ENCODE measurements around the gene LTB. TPM values are rescaled to one million over a fixed set of nuclear protein-coding genes. Genes with fewer than 3 reads are reported as not detected.

Gene LTB
- total and polyA plus RNA-seq, 9 of the 15 experiments (the other 6 are each of a cell fraction or from before 2014, with no cell fraction given), result 0.07 to 0.51 TPM; not detected in 7

DNA sequence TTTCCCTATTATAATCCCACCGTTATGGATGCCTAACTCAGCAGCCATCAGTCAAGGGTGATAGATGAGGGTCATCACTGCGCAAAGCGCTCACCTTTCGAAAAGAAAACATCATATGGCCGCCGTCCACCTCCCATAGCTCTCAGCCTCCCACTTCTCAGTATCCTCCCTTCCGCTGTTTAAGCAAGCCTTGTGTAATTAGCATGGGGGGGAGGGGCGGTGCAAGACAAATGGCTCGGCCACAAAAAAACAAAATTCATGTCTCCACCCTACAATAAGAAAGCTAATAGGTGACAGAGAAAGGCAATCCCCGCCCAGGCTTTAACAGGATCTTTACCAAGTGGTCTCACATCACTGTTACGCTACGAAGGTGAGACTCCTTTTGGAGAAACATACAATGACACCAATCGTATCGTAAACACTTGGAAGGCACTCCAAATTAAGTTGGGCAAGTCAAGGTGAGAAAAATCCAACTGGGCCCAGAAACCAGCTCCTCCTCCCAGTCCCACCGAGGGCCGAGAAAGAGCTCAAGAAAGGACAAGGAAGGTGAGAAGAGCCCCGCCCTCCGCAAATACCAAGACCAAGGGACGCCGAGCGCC, 41.1 kb downstream of the LTB start:
- in situ Hi-C loops (cut with MboI) (loop anchor here (25.0 kb wide), 1 partner anchor 1421 kb away; the partner anchor contains the start of genes BRD2 and HLA-DMA), intact Hi-C loops (cut with micrococcal nuclease) (loop anchor here (1.0 to 10.0 kb wide), 3 partner anchors 49 to 234 kb away; partner anchors contain the start of gene VWA7)
- DNase-seq (ENCODE audit: extremely low read depth in 1 of 4, low spot score in 3 of 4), result peak; percentile 59 to 88 (median 70)
- peaks cover 73% of the 10 kb centered on the region for H3K79me2 ChIP-seq (ENCODE audit: control insufficient read depth, insufficient read depth, low read length)
- ChIA-PET POLR2A (interaction anchor here (0.6 to 4.8 kb wide), 44 partner anchors 10 to 639 kb away, joined by 3 to 107 read pairs (median 4); partner anchors contain the start of genes BAG6, C6orf47, HSPA1A and HSPA1L), CTCF (ENCODE audit: low intra/inter-chr PET ratio) (interaction anchor here (0.8 kb wide), 1 partner anchor 50 kb away, joined by 3 read pairs; no protein-coding TSS in a partner anchor)
- H3K9me3 ChIP-seq (replicated peaks; ENCODE audit: control insufficient read depth, insufficient read depth, low read depth, low read length), result no peaks in the 10 kb centered on the region
- peak overlapping the region; percentile 76 for H3K4me3 ChIP-seq
- BruUV-seq (replicated peaks), result TSS peak; percentile 65
- H4K20me1 ChIP-seq (replicated peaks; ENCODE audit: control insufficient read depth, insufficient read depth, low read length), result peaks cover 33% of the 10 kb centered on the region
- H2AFZ ChIP-seq (ENCODE audit: low read depth, low read length), result peak overlapping the region; percentile 99
- peaks cover 53% of the 10 kb centered on the region for H3K36me3 ChIP-seq (ENCODE audit: control insufficient read depth, insufficient read depth, low read length)
- peak overlapping the region; percentile 92 to 97 for H3K9ac ChIP-seq (ENCODE audit: insufficient read depth in 1 of 2, low read depth in 2 of 2, low read length in 2 of 2)
- 0% methylated on average over 21 of the region's 21 CpGs for WGBS (ENCODE audit: insufficient coverage, low coverage, missing lambda C conversion rate)
- H3K4me1 ChIP-seq (replicated peaks in 1 of 2; ENCODE audit: control insufficient read depth in 2 of 2, insufficient read depth in 2 of 2, low read length in 2 of 2), result peaks cover 6 to 24% of the 10 kb centered on the region in 2 experiments; a peak in 4 of 5 replicates
- no peak for FAIRE-seq
- peak overlapping the region; percentile 98 for H3K4me2 ChIP-seq (ENCODE audit: insufficient read depth, low read length)
- H3K27ac ChIP-seq (ENCODE audit: extremely low read depth, low read depth, low read length), result peak overlapping the region; percentile 98
- peak; percentile 70 for ATAC-seq
- H3K9me1 ChIP-seq (ENCODE audit: control insufficient read depth, insufficient read depth, low read length), result peaks cover 15% of the 10 kb centered on the region
- H3K27me3 ChIP-seq (ENCODE audit: control insufficient read depth in 2 of 2, insufficient read depth in 2 of 2, low read length in 2 of 2), result no peaks in the 10 kb centered on the region
- TF ChIP-seq SREBF1 (IDR thresholded peaks at IDR 0.05; ENCODE audit: borderline replicate concordance, low read depth, low read length) (no peak), FOS (IDR thresholded peaks at IDR 0.05; ENCODE audit: extremely low read depth, insufficient read length) (no peak), LCOR (CRISPR knock-in tag; IDR thresholded peaks at IDR 0.05) (peak; percentile 13; the same call in 1 of the 2 replicates), ZNF311 (CRISPR knock-in tag; IDR thresholded peaks at IDR 0.05) (no peak), DIDO1 (tag; IDR thresholded peaks at IDR 0.05; ENCODE audit: low read depth) (no peak), SIN3A (IDR thresholded peaks at IDR 0.05; ENCODE audit: borderline replicate concordance in 2 of 2, control insufficient read depth in 1 of 2, low read depth in 2 of 2, low read length in 2 of 2) (peak in 1 of 2 experiments; percentile 29; a peak in 1 of 4 replicates), FOXK2 (conservative IDR thresholded peaks at IDR 0.05 in 1 of 2, IDR thresholded peaks at IDR 0.05 in 1 of 2; ENCODE audit: low read depth in 2 of 2) (no peak), GTF2B (IDR thresholded peaks at IDR 0.05; ENCODE audit: extremely low read depth, insufficient read length) (no peak), RREB1 (CRISPR knock-in tag; IDR thresholded peaks at IDR 0.05) (no peak)
- TF ChIP-seq, protein P1, sequence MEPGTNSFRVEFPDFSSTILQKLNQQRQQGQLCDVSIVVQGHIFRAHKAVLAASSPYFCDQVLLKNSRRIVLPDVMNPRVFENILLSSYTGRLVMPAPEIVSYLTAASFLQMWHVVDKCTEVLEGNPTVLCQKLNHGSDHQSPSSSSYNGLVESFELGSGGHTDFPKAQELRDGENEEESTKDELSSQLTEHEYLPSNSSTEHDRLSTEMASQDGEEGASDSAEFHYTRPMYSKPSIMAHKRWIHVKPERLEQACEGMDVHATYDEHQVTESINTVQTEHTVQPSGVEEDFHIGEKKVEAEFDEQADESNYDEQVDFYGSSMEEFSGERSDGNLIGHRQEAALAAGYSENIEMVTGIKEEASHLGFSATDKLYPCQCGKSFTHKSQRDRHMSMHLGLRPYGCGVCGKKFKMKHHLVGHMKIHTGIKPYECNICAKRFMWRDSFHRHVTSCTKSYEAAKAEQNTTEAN (CRISPR knock-in tag; IDR thresholded peaks at IDR 0.05), result no peak
- TF ChIP-seq, protein P2, sequence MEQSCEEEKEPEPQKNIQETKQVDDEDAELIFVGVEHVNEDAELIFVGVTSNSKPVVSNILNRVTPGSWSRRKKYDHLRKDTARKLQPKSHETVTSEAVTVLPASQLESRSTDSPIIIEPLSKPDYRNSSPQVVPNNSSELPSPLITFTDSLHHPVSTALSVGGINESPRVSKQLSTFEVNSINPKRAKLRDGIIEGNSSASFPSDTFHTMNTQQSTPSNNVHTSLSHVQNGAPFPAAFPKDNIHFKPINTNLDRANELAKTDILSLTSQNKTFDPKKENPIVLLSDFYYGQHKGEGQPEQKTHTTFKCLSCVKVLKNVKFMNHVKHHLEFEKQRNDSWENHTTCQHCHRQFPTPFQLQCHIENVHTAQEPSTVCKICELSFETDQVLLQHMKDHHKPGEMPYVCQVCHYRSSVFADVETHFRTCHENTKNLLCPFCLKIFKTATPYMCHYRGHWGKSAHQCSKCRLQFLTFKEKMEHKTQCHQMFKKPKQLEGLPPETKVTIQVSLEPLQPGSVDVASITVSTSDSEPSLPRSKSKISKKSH (CRISPR knock-in tag; IDR thresholded peaks at IDR 0.05), result no peak

Measured in K562 (cell line).